GM18508 (cell line): ENCODE results near the gene APC2.

Experiments
- ATAC-seq: cut with Tn5 transposase; IDR thresholded peaks from one replicate; pipeline ENCODE4 v1.9.1; 2021; ENCODE audit warnings: moderate number of reproducible peaks; ENCODE audit not compliant: insufficient read depth, unreplicated experiment

APC2 gene

GRCh38 chr19:1522061-1522460 is 72.1 kb downstream of the APC2 start:
- ATAC-seq = no peak

- ATAC-seq = no peak
These were observed 72.9 kb downstream of the APC2 start for GRCh38 chr19:1522838-1523237.
